Neural cell (in vitro differentiated cells): Measurements from ENCODE around the gene CDON. TPM values are rescaled to one million over a fixed set of nuclear protein-coding genes. Genes with fewer than 3 reads are reported as not detected.

Experiments
- H2AFZ ChIP-seq: fragments of 200-600, 300-800 bp; sonication (generic), shearing (Covaris generic); 2 replicates; pipeline ENCODE4 v1.6.0; 2014; ENCODE audit warnings: low read depth, mild to moderate bottlenecking, antibody characterized with exemption, low read length, moderate library complexity
- H3F3A ChIP-seq: fragments of 200-600 bp; shearing (Covaris generic); 2 replicates; pipeline ENCODE4 v1.6.1; 2016; ENCODE audit warnings: mild to moderate bottlenecking, moderate library complexity, mixed read lengths, antibody characterized with exemption, low read length; ENCODE audit not compliant: insufficient read depth, poor library complexity, severe bottlenecking
- H3K27ac ChIP-seq: fragments of 200-600, 300-800 bp; sonication (generic), shearing (Covaris generic); 2 replicates; pipeline ENCODE4 v1.5.1; 2014; ENCODE audit warnings: mild to moderate bottlenecking, low read length, moderate library complexity
- H3K27me3 ChIP-seq: fragments of 300-800, 200-600 bp; sonication (generic), shearing (Covaris generic); 2 replicates; pipeline ENCODE4 v1.6.0; 2014; ENCODE audit warnings: mild to moderate bottlenecking, low read depth, low read length, moderate library complexity; ENCODE audit not compliant: insufficient read depth
- H3K36me3 ChIP-seq: fragments of 300-800, 200-600 bp; sonication (generic), shearing (Covaris generic); 2 replicates; pipeline ENCODE4 v1.5.1; 2014; ENCODE audit warnings: mild to moderate bottlenecking, antibody characterized with exemption, low read length, moderate library complexity; ENCODE audit not compliant: insufficient read depth
- H3K4me2 ChIP-seq: fragments of 300-800, 200-600 bp; sonication (generic), shearing (Covaris generic); 2 replicates; pipeline ENCODE4 v1.6.0; 2014; ENCODE audit warnings: mild to moderate bottlenecking, low read length
- H3K4me3 ChIP-seq: fragments of 300-800, 200-600 bp; sonication (generic), shearing (Covaris generic); 2 replicates; pipeline ENCODE4 v1.5.1; 2014; ENCODE audit warnings: mild to moderate bottlenecking, low read length, moderate library complexity
- H3K79me2 ChIP-seq: fragments of 200-600 bp; shearing (Covaris generic); replicated peaks from 2 replicates; pipeline ENCODE4 v1.6.0; 2014; ENCODE audit warnings: mild to moderate bottlenecking, low read length, moderate library complexity; ENCODE audit not compliant: insufficient read depth
- H3K9ac ChIP-seq: fragments of 300-800, 200-600 bp; sonication (generic), shearing (Covaris generic); 2 replicates; pipeline ENCODE4 v1.6.1; 2016; ENCODE audit warnings: mild to moderate bottlenecking, low read length, mixed read lengths
- H3K9me2 ChIP-seq: fragments of 200-600 bp; shearing (Covaris generic); 2 replicates; pipeline ENCODE4 v1.6.1; 2016; ENCODE audit warnings: mild to moderate bottlenecking, low read length, mixed read lengths; ENCODE audit not compliant: insufficient read depth
- H3K9me3 ChIP-seq: fragments of 200-600, 300-800 bp; sonication (generic), shearing (Covaris generic); 2 replicates; pipeline ENCODE4 v1.6.1; 2016; ENCODE audit warnings: mild to moderate bottlenecking, mixed run types, low read length, moderate library complexity, mixed read lengths
- H4K20me1 ChIP-seq: fragments of 200-600 bp; shearing (Covaris generic); 2 replicates; pipeline ENCODE4 v1.6.1; 2016; ENCODE audit warnings: mild to moderate bottlenecking, mixed run types; ENCODE audit not compliant: insufficient read depth
- EP300 ChIP-seq: fragments of 450-650 bp; conservative IDR thresholded peaks from 2 replicates; pipeline ENCODE4 v1.6.1; 2014; ENCODE audit warnings: antibody characterized with exemption, mild to moderate bottlenecking, moderate library complexity; ENCODE audit not compliant: poor library complexity, severe bottlenecking
- EZH2 ChIP-seq: fragments of 200-600, 300-800 bp; shearing (Covaris generic), sonication (generic); IDR thresholded peaks from 2 replicates; pipeline ENCODE4 v1.6.1; 2014; ENCODE audit warnings: antibody characterized with exemption, low read length, borderline replicate concordance, mild to moderate bottlenecking; ENCODE audit not compliant: insufficient read depth, poor library complexity, severe bottlenecking
- MXI1 ChIP-seq: fragments of 450-650 bp; conservative IDR thresholded peaks from 2 replicates; pipeline ENCODE4 v1.6.1; 2014; ENCODE audit warnings: antibody characterized with exemption, mild to moderate bottlenecking; ENCODE audit not compliant: poor library complexity, severe bottlenecking
- POLR2AphosphoS5 ChIP-seq: IDR thresholded peaks from 2 replicates; pipeline ENCODE4 v1.6.1; 2012
- RAD21 ChIP-seq: fragments of 450-650 bp; conservative IDR thresholded peaks from 2 replicates; pipeline ENCODE4 v1.6.1; 2014; ENCODE audit warnings: antibody characterized with exemption, mild to moderate bottlenecking, moderate library complexity
- SMC3 ChIP-seq: fragments of 450-650 bp; conservative IDR thresholded peaks from 2 replicates; pipeline ENCODE4 v1.6.1; 2014; ENCODE audit warnings: antibody characterized with exemption, mild to moderate bottlenecking, moderate library complexity; ENCODE audit not compliant: poor library complexity
- TAF1 ChIP-seq: IDR thresholded peaks from 2 replicates; pipeline ENCODE4 v1.6.1; 2012; ENCODE audit warnings: low read depth
- polyA plus RNA-seq: library from polyadenylated mRNA; depleted of rRNA; stranded (reverse); fragments of >200 nt; gene quantifications from 2 replicates; pipeline ENCODE4 v1.2.3, GENCODE V29; 2014
- TF ChIP-seq, protein P1 (sequence below): fragments of 450-650 bp; IDR thresholded peaks from 2 replicates; pipeline ENCODE4 v1.5.1; 2014; ENCODE audit warnings: antibody characterized with exemption, mild to moderate bottlenecking, moderate library complexity; ENCODE audit not compliant: poor library complexity, severe bottlenecking
- TF ChIP-seq, protein P2 (sequence below): IDR thresholded peaks from 2 replicates; pipeline ENCODE4 v1.6.1; 2012; ENCODE audit warnings: borderline replicate concordance

The CDON gene
- polyA plus RNA-seq, 1 donor from 2014 or later: 44.1 TPM

DNA sequence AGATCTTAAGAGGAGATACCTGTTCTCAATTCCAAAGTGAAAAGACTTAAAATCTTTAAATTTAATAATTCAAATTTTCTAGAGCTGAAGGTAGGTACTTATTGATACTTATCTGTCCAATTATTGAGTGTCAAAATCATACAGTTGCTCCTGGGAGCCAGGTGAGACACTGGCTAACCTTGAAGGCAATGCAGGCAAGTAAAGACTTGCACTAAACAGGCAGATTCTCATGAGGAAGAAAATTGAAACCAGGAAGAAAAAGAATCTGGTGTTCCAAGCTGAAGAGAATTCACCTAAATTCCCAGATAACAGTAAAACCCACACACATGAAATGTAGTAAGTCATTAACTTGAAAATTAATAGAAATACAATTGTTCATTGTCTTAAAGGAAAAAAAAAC is 86.5 kb downstream of the CDON start:
- H3K9ac ChIP-seq: no peak overlapping the region
- no peaks in the 10 kb centered on the region for H4K20me1 ChIP-seq
- no peak overlapping the region for H3K4me2 ChIP-seq
- no peaks in the 10 kb centered on the region for H3K9me3 ChIP-seq
- no peaks in the 10 kb centered on the region for H3K9me2 ChIP-seq
- no peak overlapping the region for H3K4me3 ChIP-seq
- H2AFZ ChIP-seq: no peak overlapping the region
- H3K79me2 ChIP-seq: no peaks in the 10 kb centered on the region
- no peaks in the 10 kb centered on the region for H3K27me3 ChIP-seq
- no peak overlapping the region for H3K27ac ChIP-seq
- no peaks in the 10 kb centered on the region for H3F3A ChIP-seq
- H3K36me3 ChIP-seq: peaks cover 13% of the 10 kb centered on the region
- TF ChIP-seq MXI1 (no peak), EZH2 (no peak), EP300 (no peak)
- TF ChIP-seq, protein P1, sequence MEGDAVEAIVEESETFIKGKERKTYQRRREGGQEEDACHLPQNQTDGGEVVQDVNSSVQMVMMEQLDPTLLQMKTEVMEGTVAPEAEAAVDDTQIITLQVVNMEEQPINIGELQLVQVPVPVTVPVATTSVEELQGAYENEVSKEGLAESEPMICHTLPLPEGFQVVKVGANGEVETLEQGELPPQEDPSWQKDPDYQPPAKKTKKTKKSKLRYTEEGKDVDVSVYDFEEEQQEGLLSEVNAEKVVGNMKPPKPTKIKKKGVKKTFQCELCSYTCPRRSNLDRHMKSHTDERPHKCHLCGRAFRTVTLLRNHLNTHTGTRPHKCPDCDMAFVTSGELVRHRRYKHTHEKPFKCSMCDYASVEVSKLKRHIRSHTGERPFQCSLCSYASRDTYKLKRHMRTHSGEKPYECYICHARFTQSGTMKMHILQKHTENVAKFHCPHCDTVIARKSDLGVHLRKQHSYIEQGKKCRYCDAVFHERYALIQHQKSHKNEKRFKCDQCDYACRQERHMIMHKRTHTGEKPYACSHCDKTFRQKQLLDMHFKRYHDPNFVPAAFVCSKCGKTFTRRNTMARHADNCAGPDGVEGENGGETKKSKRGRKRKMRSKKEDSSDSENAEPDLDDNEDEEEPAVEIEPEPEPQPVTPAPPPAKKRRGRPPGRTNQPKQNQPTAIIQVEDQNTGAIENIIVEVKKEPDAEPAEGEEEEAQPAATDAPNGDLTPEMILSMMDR: no peak

- Histone ChIP-seq H3K9me3 (no peaks in the 10 kb centered on the region), H3K79me2 (no peaks in the 10 kb centered on the region), H3K36me3 (peaks cover 13% of the 10 kb centered on the region), H3K4me3 (no peak overlapping the region), H3K4me2 (no peak overlapping the region), H3K9ac (no peak overlapping the region), H3F3A (no peaks in the 10 kb centered on the region), H3K27me3 (no peaks in the 10 kb centered on the region), H3K9me2 (no peaks in the 10 kb centered on the region), H4K20me1 (no peaks in the 10 kb centered on the region), H2AFZ (no peak overlapping the region), H3K27ac (no peak overlapping the region)
- TF ChIP-seq, protein P2, sequence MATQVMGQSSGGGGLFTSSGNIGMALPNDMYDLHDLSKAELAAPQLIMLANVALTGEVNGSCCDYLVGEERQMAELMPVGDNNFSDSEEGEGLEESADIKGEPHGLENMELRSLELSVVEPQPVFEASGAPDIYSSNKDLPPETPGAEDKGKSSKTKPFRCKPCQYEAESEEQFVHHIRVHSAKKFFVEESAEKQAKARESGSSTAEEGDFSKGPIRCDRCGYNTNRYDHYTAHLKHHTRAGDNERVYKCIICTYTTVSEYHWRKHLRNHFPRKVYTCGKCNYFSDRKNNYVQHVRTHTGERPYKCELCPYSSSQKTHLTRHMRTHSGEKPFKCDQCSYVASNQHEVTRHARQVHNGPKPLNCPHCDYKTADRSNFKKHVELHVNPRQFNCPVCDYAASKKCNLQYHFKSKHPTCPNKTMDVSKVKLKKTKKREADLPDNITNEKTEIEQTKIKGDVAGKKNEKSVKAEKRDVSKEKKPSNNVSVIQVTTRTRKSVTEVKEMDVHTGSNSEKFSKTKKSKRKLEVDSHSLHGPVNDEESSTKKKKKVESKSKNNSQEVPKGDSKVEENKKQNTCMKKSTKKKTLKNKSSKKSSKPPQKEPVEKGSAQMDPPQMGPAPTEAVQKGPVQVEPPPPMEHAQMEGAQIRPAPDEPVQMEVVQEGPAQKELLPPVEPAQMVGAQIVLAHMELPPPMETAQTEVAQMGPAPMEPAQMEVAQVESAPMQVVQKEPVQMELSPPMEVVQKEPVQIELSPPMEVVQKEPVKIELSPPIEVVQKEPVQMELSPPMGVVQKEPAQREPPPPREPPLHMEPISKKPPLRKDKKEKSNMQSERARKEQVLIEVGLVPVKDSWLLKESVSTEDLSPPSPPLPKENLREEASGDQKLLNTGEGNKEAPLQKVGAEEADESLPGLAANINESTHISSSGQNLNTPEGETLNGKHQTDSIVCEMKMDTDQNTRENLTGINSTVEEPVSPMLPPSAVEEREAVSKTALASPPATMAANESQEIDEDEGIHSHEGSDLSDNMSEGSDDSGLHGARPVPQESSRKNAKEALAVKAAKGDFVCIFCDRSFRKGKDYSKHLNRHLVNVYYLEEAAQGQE: no peak
- TF ChIP-seq EZH2 (no peak), POLR2AphosphoS5 (no peak), RAD21 (no peak), TAF1 (no peak), SMC3 (no peak), EP300 (no peak), MXI1 (no peak)
- TF ChIP-seq, protein P1: no peak
Measured at GRCh38 chr11:125975634-125976033, 87.0 kb downstream of the CDON start.
